Measurements from ENCODE around the gene MMP25.

MMP25 gene

DNA sequence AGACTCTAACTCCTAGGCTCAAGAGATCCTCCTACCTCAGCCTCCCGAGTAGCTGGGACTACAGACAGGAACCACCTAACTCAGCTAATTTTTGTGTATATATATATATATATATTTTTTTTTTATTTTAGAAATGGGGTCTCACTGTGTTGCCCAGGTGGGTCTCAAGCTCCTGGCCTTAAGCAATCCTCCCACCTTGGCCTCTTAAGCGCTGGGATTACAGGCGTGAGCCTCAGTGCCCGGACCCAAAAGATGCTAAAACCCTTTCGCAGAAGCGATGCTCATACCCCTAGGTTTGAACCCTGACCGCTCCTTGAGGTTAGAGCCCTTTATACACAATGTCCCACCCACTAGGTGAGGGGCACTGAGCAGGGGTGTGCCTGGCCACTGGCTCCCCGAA, 35.9 kb upstream of the MMP25 start:
- Histone ChIP-seq H3K9ac (ENCODE audit: low read length) (no peak overlapping the region), H3K4me1 (ENCODE audit: control insufficient read depth, insufficient read depth, low read length) (no peaks in the 10 kb centered on the region), H3K27me3 (ENCODE audit: control insufficient read depth, insufficient read depth, low read length) (peaks cover 12% of the 10 kb centered on the region), H3K4me3 (ENCODE audit: low read length) (no peak overlapping the region), H3K36me3 (ENCODE audit: control insufficient read depth, insufficient read depth, low read length) (no peaks in the 10 kb centered on the region), H3K27ac (ENCODE audit: low read depth, low read length) (no peak overlapping the region)

- Histone ChIP-seq H3K9ac (ENCODE audit: low read length) (no peak overlapping the region), H3K4me1 (ENCODE audit: control insufficient read depth, insufficient read depth, low read length) (no peaks in the 10 kb centered on the region), H3K4me3 (ENCODE audit: low read length) (no peak overlapping the region), H3K36me3 (ENCODE audit: control insufficient read depth, insufficient read depth, low read length) (no peaks in the 10 kb centered on the region), H3K27me3 (ENCODE audit: control insufficient read depth, insufficient read depth, low read length) (peaks cover 17% of the 10 kb centered on the region), H3K27ac (ENCODE audit: low read depth, low read length) (no peak overlapping the region)
Measured at GRCh38 chr16:3012246-3012645, 34.1 kb upstream of the MMP25 start.

DNA sequence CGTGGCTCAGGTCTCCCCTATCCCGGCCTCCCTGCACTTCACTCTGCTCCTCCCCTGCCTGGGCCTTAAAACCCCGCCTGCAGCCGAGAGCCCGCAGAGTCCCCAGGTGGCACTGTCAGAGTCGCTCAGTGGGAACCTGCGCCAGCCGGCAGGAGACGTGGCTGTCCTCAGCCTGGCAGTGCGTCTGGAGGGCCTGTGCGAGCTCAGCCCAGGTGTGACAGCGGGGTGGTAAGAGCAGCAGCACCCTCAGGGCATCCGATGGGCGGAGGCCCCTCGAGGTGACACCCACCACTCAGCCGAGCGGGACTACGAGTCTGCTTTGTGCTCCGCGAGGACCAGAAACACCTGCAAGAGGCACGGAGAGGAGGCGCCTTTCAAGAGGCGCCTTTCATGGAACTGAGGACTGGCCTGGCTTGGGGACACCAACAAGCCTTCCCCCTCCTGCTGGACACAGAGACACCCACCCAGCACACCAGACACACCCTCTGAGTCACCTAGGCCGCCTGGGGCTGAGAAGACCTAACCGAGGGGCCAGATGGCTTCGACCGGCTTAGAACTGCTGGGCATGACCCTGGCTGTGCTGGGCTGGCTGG, 33.4 kb upstream of the MMP25 start, which contains the start of gene CLDN9:
Gene CLDN9 (plus strand): TSS at position 96 of the 593 bp plus-strand sequence. CDS start 440 bp downstream, at position 536.
- Histone ChIP-seq H3K4me3 (ENCODE audit: low read length) (no peak within 1 kb of the TSS), H3K4me1 (ENCODE audit: control insufficient read depth, insufficient read depth, low read length) (no peaks in the 10 kb centered on the region), H3K27me3 (ENCODE audit: control insufficient read depth, insufficient read depth, low read length) (peaks cover 17% of the 10 kb centered on the region), H3K9ac (ENCODE audit: low read length) (no peak within 1 kb of the TSS), H3K27ac (ENCODE audit: low read depth, low read length) (no peak within 1 kb of the TSS), H3K36me3 (ENCODE audit: control insufficient read depth, insufficient read depth, low read length) (no peaks in the 10 kb centered on the region)

- H3K27ac ChIP-seq (ENCODE audit: low read depth, low read length), result no peak overlapping the region
Measured at GRCh38 chr16:3013491-3013951, 32.8 kb upstream of the MMP25 start.

DNA sequence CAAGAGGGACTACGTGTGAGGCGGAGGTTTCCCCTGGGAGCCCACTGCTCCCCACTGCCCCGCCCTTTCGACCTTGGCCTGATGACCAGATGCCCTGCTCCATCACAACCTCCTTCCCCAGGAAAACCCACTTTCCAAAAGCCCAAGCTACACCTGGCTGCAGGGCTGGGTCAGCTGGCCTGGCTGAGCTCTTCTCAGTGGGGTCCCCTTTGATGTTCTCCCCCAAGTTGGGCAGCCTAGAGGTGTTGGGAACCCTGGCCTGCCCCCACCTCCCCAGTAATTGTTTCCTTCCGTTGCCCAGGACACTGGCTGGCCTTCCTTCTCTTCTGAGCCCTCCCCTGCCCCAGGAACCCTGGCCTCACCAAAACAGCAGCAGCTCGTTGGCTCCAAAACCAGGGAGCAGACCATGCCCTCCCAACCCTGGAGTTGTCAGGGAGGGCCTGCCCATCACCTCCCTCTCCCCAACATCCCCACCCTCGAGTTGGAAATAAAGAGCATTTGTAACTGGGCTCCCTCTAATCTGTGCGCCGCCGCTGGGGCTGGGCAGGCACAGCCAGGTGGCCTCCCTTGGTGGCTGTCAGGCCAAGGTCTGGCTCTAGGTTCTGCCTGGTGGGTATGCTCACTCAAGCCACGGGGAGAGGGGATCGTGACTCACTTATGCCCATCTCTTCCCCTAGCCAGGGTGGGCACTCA, 32.2 kb upstream of the MMP25 start:
- no peaks in the 10 kb centered on the region for H3K36me3 ChIP-seq (ENCODE audit: control insufficient read depth, insufficient read depth, low read length)
- H3K9ac ChIP-seq (ENCODE audit: low read length), result no peak overlapping the region
- H3K4me3 ChIP-seq (ENCODE audit: low read length), result no peak overlapping the region
- H3K4me1 ChIP-seq (ENCODE audit: control insufficient read depth, insufficient read depth, low read length), result no peaks in the 10 kb centered on the region
- no peak overlapping the region for H3K27ac ChIP-seq (ENCODE audit: low read depth, low read length)
- H3K27me3 ChIP-seq (ENCODE audit: control insufficient read depth, insufficient read depth, low read length), result peaks cover 9% of the 10 kb centered on the region

More at GRCh38 chr16:3013491-3013951, 32.8 kb upstream of the MMP25 start:
- peaks cover 12% of the 10 kb centered on the region for H3K27me3 ChIP-seq (ENCODE audit: control insufficient read depth, insufficient read depth, low read length)
- no peaks in the 10 kb centered on the region for H3K36me3 ChIP-seq (ENCODE audit: control insufficient read depth, insufficient read depth, low read length)
- H3K9ac ChIP-seq (ENCODE audit: low read length), result no peak overlapping the region
- no peak overlapping the region for H3K4me3 ChIP-seq (ENCODE audit: low read length)
- no peaks in the 10 kb centered on the region for H3K4me1 ChIP-seq (ENCODE audit: control insufficient read depth, insufficient read depth, low read length)

- Histone ChIP-seq H3K4me3 (ENCODE audit: low read length) (no peak overlapping the region), H3K27me3 (ENCODE audit: control insufficient read depth, insufficient read depth, low read length) (peaks cover 9% of the 10 kb centered on the region), H3K9ac (ENCODE audit: low read length) (no peak overlapping the region), H3K27ac (ENCODE audit: low read depth, low read length) (no peak overlapping the region), H3K4me1 (ENCODE audit: control insufficient read depth, insufficient read depth, low read length) (peaks cover 1% of the 10 kb centered on the region), H3K36me3 (ENCODE audit: control insufficient read depth, insufficient read depth, low read length) (no peaks in the 10 kb centered on the region)
Measured at GRCh38 chr16:3014971-3015370, 31.4 kb upstream of the MMP25 start.

DNA sequence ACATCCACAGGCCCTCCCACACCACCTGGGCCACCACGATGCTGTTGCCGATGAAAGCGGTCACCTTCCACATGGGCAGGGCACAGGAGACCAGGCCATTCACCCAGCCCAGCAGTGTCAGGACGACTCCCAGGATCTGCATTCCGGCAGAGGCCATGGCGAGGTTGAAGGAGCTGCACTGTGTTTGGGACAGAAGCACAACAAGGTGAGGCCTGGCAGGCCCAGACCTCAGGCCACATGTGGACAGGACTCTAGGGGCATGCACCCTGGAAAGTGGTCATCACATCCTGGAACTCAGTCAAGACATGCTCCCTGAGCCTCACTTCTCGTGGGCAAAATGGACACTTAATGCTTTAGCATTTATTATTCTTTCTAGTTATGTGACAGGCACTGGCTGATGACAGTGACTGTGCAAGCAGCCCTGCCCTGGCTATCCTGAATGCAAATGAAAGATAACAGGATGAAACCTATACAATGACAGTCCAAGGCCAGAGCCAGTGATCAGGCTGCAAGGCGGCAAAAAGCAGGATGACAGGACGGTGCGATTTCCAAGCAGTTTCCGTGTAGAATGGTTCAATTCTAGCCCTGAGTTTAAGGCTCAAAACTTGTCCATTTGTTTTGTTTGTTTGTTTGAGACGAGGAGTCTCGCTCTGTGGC, 30.4 kb upstream of the MMP25 start:
- Histone ChIP-seq H3K27ac (ENCODE audit: low read depth, low read length) (no peak overlapping the region), H3K4me1 (ENCODE audit: control insufficient read depth, insufficient read depth, low read length) (peaks cover 2% of the 10 kb centered on the region), H3K9ac (ENCODE audit: low read length) (no peak overlapping the region), H3K36me3 (ENCODE audit: control insufficient read depth, insufficient read depth, low read length) (no peaks in the 10 kb centered on the region), H3K27me3 (ENCODE audit: control insufficient read depth, insufficient read depth, low read length) (peaks cover 9% of the 10 kb centered on the region), H3K4me3 (ENCODE audit: low read length) (no peak overlapping the region)

GRCh38 chr16:3017344-3017743, 29.0 kb upstream of the MMP25 start:
- no peak overlapping the region for H3K9ac ChIP-seq (ENCODE audit: low read length)
- peaks cover 6% of the 10 kb centered on the region for H3K27me3 ChIP-seq (ENCODE audit: control insufficient read depth, insufficient read depth, low read length)
- H3K4me1 ChIP-seq (ENCODE audit: control insufficient read depth, insufficient read depth, low read length), result peaks cover 8% of the 10 kb centered on the region
- H3K36me3 ChIP-seq (ENCODE audit: control insufficient read depth, insufficient read depth, low read length), result no peaks in the 10 kb centered on the region
- no peak overlapping the region for H3K4me3 ChIP-seq (ENCODE audit: low read length)
- H3K27ac ChIP-seq (ENCODE audit: low read depth, low read length), result no peak overlapping the region

GRCh38 chr16:3017794-3018506, 28.4 kb upstream of the MMP25 start, which contains the start of gene CLDN6:
TSS of gene CLDN6 (minus strand) at chr16:3018183. CDS start at chr16:3016021, 2,162 bp downstream.
- Histone ChIP-seq H3K4me3 (ENCODE audit: low read length) (no peak within 1 kb of the TSS), H3K4me1 (ENCODE audit: control insufficient read depth, insufficient read depth, low read length) (peaks cover 14% of the 10 kb centered on the region), H3K27ac (ENCODE audit: low read depth, low read length) (no peak within 1 kb of the TSS), H3K27me3 (ENCODE audit: control insufficient read depth, insufficient read depth, low read length) (peaks cover 5% of the 10 kb centered on the region), H3K36me3 (ENCODE audit: control insufficient read depth, insufficient read depth, low read length) (no peaks in the 10 kb centered on the region), H3K9ac (ENCODE audit: low read length) (no peak within 1 kb of the TSS)

DNA sequence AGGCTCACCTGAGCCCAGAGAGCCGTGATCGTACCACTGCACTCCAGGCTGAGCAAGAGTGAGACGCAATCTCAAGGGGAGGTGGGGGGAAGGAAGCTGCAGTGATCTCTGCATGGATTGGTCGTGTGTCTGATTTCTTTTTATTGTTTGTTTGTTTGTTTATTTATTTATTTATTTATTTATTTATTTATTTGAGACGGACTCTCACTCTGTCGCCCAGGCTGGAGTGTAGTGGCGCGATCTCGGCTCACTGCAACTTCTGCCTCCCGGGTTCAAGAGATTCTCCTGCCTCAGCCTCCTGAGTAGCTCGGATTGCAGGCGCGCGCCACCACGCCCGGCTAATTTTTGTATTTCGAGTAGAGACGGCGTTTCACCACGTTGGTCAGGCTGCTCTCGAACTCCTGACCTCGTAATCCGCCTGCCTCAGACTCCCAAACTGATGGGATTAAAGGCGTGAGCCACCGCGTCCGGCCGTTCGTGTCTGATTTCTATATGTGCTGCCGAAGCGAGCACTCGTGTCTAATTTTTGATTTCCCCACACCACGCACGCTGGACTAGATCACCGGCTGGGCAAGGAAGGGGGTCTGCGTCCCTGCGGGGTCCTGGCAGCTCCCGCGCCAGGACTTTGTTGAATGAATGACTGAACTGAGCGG, 26.6 kb upstream of the MMP25 start:
- peaks cover 5% of the 10 kb centered on the region for H3K27me3 ChIP-seq (ENCODE audit: control insufficient read depth, insufficient read depth, low read length)
- peak overlapping the region; percentile 61 for H3K4me3 ChIP-seq (ENCODE audit: low read length)
- H3K9ac ChIP-seq (ENCODE audit: low read length), result no peak overlapping the region
- no peaks in the 10 kb centered on the region for H3K36me3 ChIP-seq (ENCODE audit: control insufficient read depth, insufficient read depth, low read length)
- no peak overlapping the region for H3K27ac ChIP-seq (ENCODE audit: low read depth, low read length)
- peaks cover 14% of the 10 kb centered on the region for H3K4me1 ChIP-seq (ENCODE audit: control insufficient read depth, insufficient read depth, low read length)

DNA sequence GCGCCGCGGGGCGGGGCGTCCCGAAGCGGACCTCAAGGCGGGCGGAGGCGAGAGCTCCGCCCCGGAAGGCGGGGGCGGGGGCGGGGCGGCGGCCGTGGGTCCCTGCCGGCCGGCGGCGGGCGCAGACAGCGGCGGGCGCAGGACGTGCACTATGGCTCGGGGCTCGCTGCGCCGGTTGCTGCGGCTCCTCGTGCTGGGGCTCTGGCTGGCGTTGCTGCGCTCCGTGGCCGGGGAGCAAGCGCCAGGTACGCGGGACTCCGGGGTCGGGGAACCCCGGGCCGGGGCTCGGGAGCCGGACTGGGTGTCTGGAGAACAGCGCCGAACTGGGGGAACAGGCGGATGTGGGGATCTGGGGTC, 26.1 kb upstream of the MMP25 start, which contains the start of gene TNFRSF12A:
Gene TNFRSF12A (plus strand): TSS at position 122 of the 357 bp plus-strand sequence. CDS start 30 bp downstream, at position 152.
- Histone ChIP-seq H3K27me3 (ENCODE audit: control insufficient read depth, insufficient read depth, low read length) (peaks cover 5% of the 10 kb centered on the region), H3K4me1 (ENCODE audit: control insufficient read depth, insufficient read depth, low read length) (peaks cover 14% of the 10 kb centered on the region), H3K9ac (ENCODE audit: low read length) (peak within 1 kb of the TSS; percentile 1)

More for the DNA sequence above, 26.1 kb upstream of the MMP25 start, which contains the start of gene TNFRSF12A:
- Histone ChIP-seq H3K4me3 (ENCODE audit: low read length) (peak within 1 kb of the TSS; percentile 71), H3K36me3 (ENCODE audit: control insufficient read depth, insufficient read depth, low read length) (no peaks in the 10 kb centered on the region), H3K27ac (ENCODE audit: low read depth, low read length) (peak within 1 kb of the TSS; percentile 93)
